Fibroblast of pulmonary artery (primary cell): Measurements from ENCODE around the gene TXLNB.
A peak's percentile ranks its signal among the peaks of the same experiment; 100 is the strongest.

ENCODE experiments used
- DNase-seq: peaks from one replicate; pipeline ENCODE4 v3.0.0-alpha.2; 2010; ENCODE audit warnings: low read depth
- H3K4me3 ChIP-seq: replicated peaks from 2 replicates; pipeline ENCODE4 v1.5.1; 2011; ENCODE audit warnings: low read depth, mild to moderate bottlenecking, control low read depth, low read length, moderate library complexity
- CTCF ChIP-seq: IDR thresholded peaks from 2 replicates; pipeline ENCODE4 v1.5.1; 2011; ENCODE audit warnings: mild to moderate bottlenecking, control low read depth, low read length, inconsistent platforms; ENCODE audit errors: missing control alignments

TXLNB gene

DNA sequence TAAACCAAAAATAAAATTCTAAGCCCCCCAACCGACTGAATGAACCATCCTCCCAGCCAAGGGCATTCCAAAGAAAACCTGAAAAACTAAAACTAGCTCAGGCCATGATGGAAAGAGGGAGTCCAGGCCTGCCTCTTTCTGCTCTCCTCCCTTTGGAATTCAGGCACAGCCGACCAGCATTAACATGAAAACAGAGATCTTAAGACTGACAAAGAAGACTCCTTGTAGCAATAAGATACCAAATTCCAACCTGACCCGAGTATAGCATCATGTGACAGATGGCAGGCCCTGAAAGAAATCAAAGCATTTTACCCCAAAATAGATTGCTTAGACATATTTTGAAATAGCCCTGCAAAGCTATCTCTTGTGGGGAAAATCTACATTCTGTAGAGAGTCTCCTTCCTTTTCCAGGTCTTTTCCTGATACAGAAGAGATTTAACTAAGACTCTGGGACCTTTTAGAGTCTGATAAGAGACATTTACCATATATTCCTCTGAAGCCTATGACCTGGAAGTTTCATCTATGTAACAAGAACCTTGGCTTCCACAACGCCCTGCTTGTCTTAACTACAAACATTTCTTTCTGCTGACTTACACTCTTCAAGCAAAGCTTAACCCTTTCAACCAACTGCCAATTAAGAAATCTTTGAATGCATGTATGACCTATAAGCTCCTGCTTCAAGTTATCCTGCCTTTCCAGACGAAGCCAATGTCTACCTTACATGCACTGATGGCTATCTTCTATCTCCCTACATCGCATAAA, 22.2 kb upstream of the TXLNB start:
- no peak for TF ChIP-seq CTCF
- no peak for DNase-seq

GRCh38 chr6:139313229-139313628, 21.4 kb upstream of the TXLNB start:
- H3K4me3 ChIP-seq = no peak overlapping the region
- TF ChIP-seq CTCF = no peak
- no peak for DNase-seq

More for the DNA sequence above, 22.2 kb upstream of the TXLNB start:
- no peak overlapping the region for H3K4me3 ChIP-seq

DNA sequence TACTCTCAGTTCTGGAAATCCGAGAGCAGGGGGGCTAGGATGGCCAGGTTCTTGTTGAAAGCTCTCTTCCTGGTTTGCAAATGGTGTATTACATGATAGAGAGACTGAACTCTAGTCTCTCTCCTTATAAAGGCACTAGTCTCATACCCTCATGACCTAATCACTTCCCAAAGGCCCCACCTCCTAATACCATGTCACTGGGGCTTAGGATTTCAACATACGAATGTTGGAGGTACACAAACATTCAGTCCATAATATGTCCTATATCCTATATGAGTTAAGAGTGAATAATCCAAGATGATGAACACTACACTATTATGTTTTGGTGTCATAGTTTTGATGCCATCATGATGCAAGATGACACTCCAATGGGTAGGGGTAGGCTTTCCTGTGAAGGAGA, 20.0 kb upstream of the TXLNB start:
- peak; percentile 41 for DNase-seq
- no peak overlapping the region for H3K4me3 ChIP-seq
- TF ChIP-seq CTCF = no peak

GRCh38 chr6:139308936-139309603, 17.3 kb upstream of the TXLNB start:
- TF ChIP-seq CTCF = no peak
- DNase-seq = peak; percentile 85
- H3K4me3 ChIP-seq = no peak overlapping the region

- no peak overlapping the region for H3K4me3 ChIP-seq
- no peak for TF ChIP-seq CTCF
- peak; percentile 15 for DNase-seq
These were observed 16.6 kb upstream of the TXLNB start for GRCh38 chr6:139308286-139308916.

- no peak overlapping the region for H3K4me3 ChIP-seq
- TF ChIP-seq CTCF = no peak
- DNase-seq = no peak
These were observed 14.6 kb upstream of the TXLNB start for GRCh38 chr6:139306291-139306981.
